MM.1S (cell line): ENCODE measurements around the gene ARAP2.

Experiments used
- DNase-seq: peaks from one replicate; pipeline ENCODE4 v3.0.0-alpha.2; 2015
- H2AFZ ChIP-seq: fragments of 300-600 bp; sonication (generic); 2 replicates; pipeline ENCODE4 v1.6.0; 2016; ENCODE audit warnings: antibody characterized with exemption, low read length
- H3F3A ChIP-seq: fragments of 300-600 bp; sonication (generic); 2 replicates; pipeline ENCODE4 v1.6.1; 2016; ENCODE audit warnings: mild to moderate bottlenecking, antibody characterized with exemption, low read length, moderate library complexity, mixed read lengths; ENCODE audit not compliant: insufficient read depth
- H3K27ac ChIP-seq: fragments of 300-600 bp; sonication (generic); 2 replicates; pipeline ENCODE4 v1.5.1; 2016; ENCODE audit warnings: mild to moderate bottlenecking, low read length
- H3K27me3 ChIP-seq: fragments of 300-600 bp; sonication (generic); replicated peaks from 2 replicates; pipeline ENCODE4 v1.6.0; 2016; ENCODE audit warnings: low read length; ENCODE audit not compliant: insufficient read depth
- H3K36me3 ChIP-seq: fragments of 300-600 bp; sonication (generic); replicated peaks from 2 replicates; pipeline ENCODE4 v1.6.1; 2016; ENCODE audit warnings: mild to moderate bottlenecking, low read length, mixed read lengths; ENCODE audit not compliant: insufficient read depth
- H3K4me1 ChIP-seq: fragments of 300-600 bp; sonication (generic); 2 replicates; pipeline ENCODE4 v1.6.1; 2016; ENCODE audit warnings: low read length, mixed read lengths
- H3K4me2 ChIP-seq: fragments of 300-600 bp; sonication (generic); 2 replicates; pipeline ENCODE4 v1.6.0; 2016; ENCODE audit warnings: low read depth, low read length
- H3K4me3 ChIP-seq: fragments of 300-600 bp; sonication (generic); 2 replicates; pipeline ENCODE4 v1.5.1; 2016; ENCODE audit warnings: low read length, mixed read lengths
- H3K79me2 ChIP-seq: fragments of 300-600 bp; sonication (generic); 2 replicates; pipeline ENCODE4 v1.6.1; 2016; ENCODE audit warnings: mixed run types, low read length, mixed read lengths
- H3K9ac ChIP-seq: fragments of 300-600 bp; sonication (generic); 2 replicates; pipeline ENCODE4 v1.6.1; 2016; ENCODE audit warnings: low read length, mixed read lengths
- H3K9me2 ChIP-seq: fragments of 300-600 bp; sonication (generic); replicated peaks from 2 replicates; pipeline ENCODE4 v1.6.1; 2016; ENCODE audit warnings: mild to moderate bottlenecking, low read length, mixed read lengths; ENCODE audit not compliant: insufficient read depth
- H3K9me3 ChIP-seq: fragments of 300-600 bp; sonication (generic); replicated peaks from 2 replicates; pipeline ENCODE4 v1.6.1; 2016; ENCODE audit warnings: mild to moderate bottlenecking, low read length, mixed read lengths; ENCODE audit not compliant: insufficient read depth
- H4K20me1 ChIP-seq: fragments of 300-600 bp; sonication (generic); 2 replicates; pipeline ENCODE4 v1.6.1; 2016; ENCODE audit warnings: mild to moderate bottlenecking, low read length, moderate library complexity, mixed read lengths; ENCODE audit not compliant: insufficient read depth
- CTCF ChIP-seq: fragments of 300-600 bp; sonication (generic); IDR thresholded peaks from 2 replicates; pipeline ENCODE4 v1.5.1; 2016; ENCODE audit warnings: antibody characterized with exemption, low read length, mixed read lengths
- EZH2 ChIP-seq: fragments of 300-600 bp; sonication (generic); optimal IDR thresholded peaks from 2 replicates; pipeline ENCODE3; 2017; ENCODE audit warnings: low read depth, mild to moderate bottlenecking, antibody characterized with exemption, low read length, mixed read lengths
- EZH2phosphoT487 ChIP-seq: fragments of 300-600 bp; sonication (generic); IDR thresholded peaks from 2 replicates; pipeline ENCODE4 v1.6.1; 2018; ENCODE audit warnings: antibody characterized with exemption, low read length

The ARAP2 gene

GRCh38 chr4:36051634-36052033, 192.7 kb downstream of the ARAP2 start:
- Histone ChIP-seq H2AFZ (no peak overlapping the region), H4K20me1 (no peaks in the 10 kb centered on the region), H3K79me2 (no peaks in the 10 kb centered on the region), H3K9me3 (no peaks in the 10 kb centered on the region), H3K4me2 (no peak overlapping the region), H3K9ac (no peak overlapping the region), H3K36me3 (no peaks in the 10 kb centered on the region), H3K4me1 (no peaks in the 10 kb centered on the region), H3F3A (no peaks in the 10 kb centered on the region), H3K4me3 (no peak overlapping the region), H3K9me2 (no peaks in the 10 kb centered on the region), H3K27me3 (no peaks in the 10 kb centered on the region), H3K27ac (no peak overlapping the region)
- no peak for DNase-seq
- TF ChIP-seq EZH2phosphoT487 (no peak), CTCF (no peak), EZH2 (no peak)

- H3F3A ChIP-seq = no peaks in the 10 kb centered on the region
- H2AFZ ChIP-seq = no peak overlapping the region
- no peak overlapping the region for H3K4me2 ChIP-seq
- H3K4me3 ChIP-seq = no peak overlapping the region
- no peak overlapping the region for H3K27ac ChIP-seq
- H3K9ac ChIP-seq = no peak overlapping the region
- DNase-seq = no peak
- no peak for TF ChIP-seq EZH2
- TF ChIP-seq CTCF = no peak
- TF ChIP-seq EZH2phosphoT487 = no peak
- H3K9me3 ChIP-seq = no peaks in the 10 kb centered on the region
- no peaks in the 10 kb centered on the region for H3K27me3 ChIP-seq
- H3K4me1 ChIP-seq = no peaks in the 10 kb centered on the region
- no peaks in the 10 kb centered on the region for H4K20me1 ChIP-seq
- no peaks in the 10 kb centered on the region for H3K36me3 ChIP-seq
- H3K9me2 ChIP-seq = no peaks in the 10 kb centered on the region
- no peaks in the 10 kb centered on the region for H3K79me2 ChIP-seq
Measured at GRCh38 chr4:36046026-36046425, 198.3 kb downstream of the ARAP2 start.

- DNase-seq = no peak
Measured at GRCh38 chr4:36043901-36044300, 200.4 kb downstream of the ARAP2 start.

More at GRCh38 chr4:36043901-36044300, 200.4 kb downstream of the ARAP2 start:
- no peak overlapping the region for H3K4me2 ChIP-seq
- H3K4me1 ChIP-seq = peaks cover 7% of the 10 kb centered on the region
- no peaks in the 10 kb centered on the region for H3F3A ChIP-seq
- no peaks in the 10 kb centered on the region for H3K79me2 ChIP-seq
- H2AFZ ChIP-seq = no peak overlapping the region
- H3K27me3 ChIP-seq = no peaks in the 10 kb centered on the region
- no peaks in the 10 kb centered on the region for H3K9me3 ChIP-seq
- no peaks in the 10 kb centered on the region for H3K36me3 ChIP-seq
- TF ChIP-seq EZH2 = no peak
- TF ChIP-seq EZH2phosphoT487 = no peak
- TF ChIP-seq CTCF = no peak
- no peak overlapping the region for H3K9ac ChIP-seq
- H3K9me2 ChIP-seq = no peaks in the 10 kb centered on the region
- no peak overlapping the region for H3K27ac ChIP-seq
- no peak overlapping the region for H3K4me3 ChIP-seq
- H4K20me1 ChIP-seq = no peaks in the 10 kb centered on the region
